ENCODE measurements around the gene MT1G.

DNA sequence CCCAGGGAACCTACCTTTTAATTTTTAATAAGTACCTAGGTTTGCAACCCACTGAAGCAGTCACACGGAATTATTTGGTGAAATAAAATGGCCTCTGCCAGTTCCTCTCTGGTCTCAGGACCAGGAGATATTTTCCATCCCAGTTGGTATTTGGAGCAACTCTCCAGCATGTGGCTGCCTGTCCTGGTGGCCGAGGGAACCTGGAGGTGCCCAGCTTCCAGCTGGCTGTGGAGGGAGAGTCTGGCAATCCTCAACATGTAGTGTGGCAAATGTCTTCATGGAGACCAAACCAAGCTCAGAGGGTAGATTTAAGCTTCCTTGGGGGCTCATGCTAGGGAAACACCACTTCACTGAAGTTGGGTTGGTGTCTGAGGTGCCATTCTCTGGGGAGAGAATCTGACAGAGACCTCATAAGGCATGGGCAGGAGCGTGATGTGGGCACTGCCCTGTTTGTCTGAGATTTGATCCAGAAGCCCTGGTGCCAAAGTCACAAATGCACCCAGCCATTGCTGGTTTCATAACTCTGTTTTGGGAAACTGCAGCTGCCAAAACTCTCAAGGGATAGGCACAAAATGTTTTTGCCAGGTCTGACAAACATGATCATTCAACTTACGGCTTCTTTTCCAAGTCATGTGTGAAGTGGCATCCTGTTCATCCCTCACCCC, 17.2 kb upstream of the MT1G start:
- no peak for TF ChIP-seq POLR2A (IDR thresholded peaks at IDR 0.05)
- TF ChIP-seq, protein P1, sequence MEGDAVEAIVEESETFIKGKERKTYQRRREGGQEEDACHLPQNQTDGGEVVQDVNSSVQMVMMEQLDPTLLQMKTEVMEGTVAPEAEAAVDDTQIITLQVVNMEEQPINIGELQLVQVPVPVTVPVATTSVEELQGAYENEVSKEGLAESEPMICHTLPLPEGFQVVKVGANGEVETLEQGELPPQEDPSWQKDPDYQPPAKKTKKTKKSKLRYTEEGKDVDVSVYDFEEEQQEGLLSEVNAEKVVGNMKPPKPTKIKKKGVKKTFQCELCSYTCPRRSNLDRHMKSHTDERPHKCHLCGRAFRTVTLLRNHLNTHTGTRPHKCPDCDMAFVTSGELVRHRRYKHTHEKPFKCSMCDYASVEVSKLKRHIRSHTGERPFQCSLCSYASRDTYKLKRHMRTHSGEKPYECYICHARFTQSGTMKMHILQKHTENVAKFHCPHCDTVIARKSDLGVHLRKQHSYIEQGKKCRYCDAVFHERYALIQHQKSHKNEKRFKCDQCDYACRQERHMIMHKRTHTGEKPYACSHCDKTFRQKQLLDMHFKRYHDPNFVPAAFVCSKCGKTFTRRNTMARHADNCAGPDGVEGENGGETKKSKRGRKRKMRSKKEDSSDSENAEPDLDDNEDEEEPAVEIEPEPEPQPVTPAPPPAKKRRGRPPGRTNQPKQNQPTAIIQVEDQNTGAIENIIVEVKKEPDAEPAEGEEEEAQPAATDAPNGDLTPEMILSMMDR (IDR thresholded peaks at IDR 0.05): no peak
